GM19324 (cell line): ENCODE measurements around the gene EFNA5.

Experiments
- ATAC-seq: cut with Tn5 transposase; IDR thresholded peaks from one replicate; pipeline ENCODE4 v1.9.1; 2021; ENCODE audit warnings: mild to moderate bottlenecking, moderate library complexity; ENCODE audit not compliant: unreplicated experiment, low FRiP score

The EFNA5 gene

GRCh38 chr5:107673368-107674136 is 2.8 kb upstream of the EFNA5 start:
- ATAC-seq: peak; percentile 55

- ATAC-seq: no peak
Measured at GRCh38 chr5:107673039-107673367, 2.3 kb upstream of the EFNA5 start.

- peak; percentile 27 for ATAC-seq
Measured at GRCh38 chr5:107672211-107673038, 1.7 kb upstream of the EFNA5 start.

- ATAC-seq: no peak
Measured at GRCh38 chr5:107671742-107672210, 1.0 kb upstream of the EFNA5 start.

GRCh38 chr5:107670087-107670931 is 428 bp downstream of the EFNA5 start:
- peak; percentile 28 for ATAC-seq

GRCh38 chr5:107669096-107670031 is 1.4 kb downstream of the EFNA5 start:
- ATAC-seq: no peak

- no peak for ATAC-seq
Measured at GRCh38 chr5:107668154-107669095, 2.3 kb downstream of the EFNA5 start.

GRCh38 chr5:107666051-107666655 is 4.6 kb downstream of the EFNA5 start:
- no peak for ATAC-seq

- no peak for ATAC-seq
Measured at GRCh38 chr5:107665036-107665570, 5.6 kb downstream of the EFNA5 start.

- ATAC-seq: no peak
Measured at GRCh38 chr5:107663697-107664096, 7.0 kb downstream of the EFNA5 start.

- no peak for ATAC-seq
Measured at GRCh38 chr5:107661650-107662044, 9.1 kb downstream of the EFNA5 start.

- ATAC-seq: peak; percentile 90
Measured at GRCh38 chr5:107661038-107661649, 9.6 kb downstream of the EFNA5 start.

GRCh38 chr5:107658528-107658927 is 12.2 kb downstream of the EFNA5 start:
- ATAC-seq: no peak

GRCh38 chr5:107655831-107656230 is 14.9 kb downstream of the EFNA5 start:
- ATAC-seq: no peak

GRCh38 chr5:107654827-107655226 is 15.9 kb downstream of the EFNA5 start:
- no peak for ATAC-seq

GRCh38 chr5:107653685-107654084 is 17.1 kb downstream of the EFNA5 start:
- no peak for ATAC-seq

GRCh38 chr5:107652839-107653607 is 17.7 kb downstream of the EFNA5 start:
- no peak for ATAC-seq
